Esophagus muscularis mucosa (tissue), 4 donors: ENCODE data around the gene CCDC74B. TPM values are rescaled to one million over a fixed set of nuclear protein-coding genes. Genes with fewer than 3 reads are reported as not detected.
"Not testable (repeated sequence)": the region's sequence is repeated elsewhere in the genome, so short reads cannot be mapped to it uniquely, and the experiment has no call there.

Source experiments
- DNase-seq: peaks from one replicate; pipeline ENCODE4 v3.0.0-alpha.2; 2017; ENCODE audit errors: extremely low spot score
- H3K27ac ChIP-seq, 4 donors: fragments of 200-600 bp; sonication (generic); replicated peaks in 1 of 4; 1 replicate in 3 of 4; 2 replicates in 1 of 4; pipeline ENCODE4 v1.5.1; 2016 to 2019; ENCODE audit warnings: mild to moderate bottlenecking in 1 of 4
- H3K27me3 ChIP-seq, 4 donors: fragments of 200-600 bp; sonication (generic); one replicate each; pipeline versions ENCODE4 v1.5.1 to v1.6.0; 2016 to 2019
- H3K36me3 ChIP-seq, 4 donors: fragments of 200-600 bp; sonication (generic); one replicate each; pipeline ENCODE4 v1.5.1; 2016 to 2019
- H3K4me1 ChIP-seq, 4 donors: fragments of 200-600 bp; sonication (generic); one replicate each; pipeline ENCODE4 v1.5.1; 2016 to 2019
- H3K4me3 ChIP-seq, 4 donors: fragments of 200-600 bp; sonication (generic); 1 replicate in 2 of 4; 2 replicates in 2 of 4; pipeline ENCODE4 v1.5.1; 2016 to 2019; ENCODE audit warnings: mild to moderate bottlenecking in 4 of 4, moderate library complexity in 1 of 4
- H3K9me3 ChIP-seq, 4 donors: fragments of 200-600 bp; sonication (generic); 1 replicate in 3 of 4; 2 replicates in 1 of 4; pipeline ENCODE4 v1.5.1; 2016 to 2019
- CTCF ChIP-seq, 3 experiments: fragments of 200-600 bp in 2 of 3; fragments of 450-650 bp in 1 of 3; sonication (generic) in 2 of 3; IDR thresholded peaks; one replicate each; pipeline ENCODE4 v1.5.1; 2017 to 2019; ENCODE audit warnings: antibody characterized with exemption in 3 of 3, mild to moderate bottlenecking in 2 of 3, moderate library complexity in 1 of 3
- EP300 ChIP-seq: sonication (generic); formaldehyde crosslinking; IDR thresholded peaks from one replicate; pipeline ENCODE4 v1.6.1; 2017; ENCODE audit warnings: antibody characterized with exemption
- POLR2A ChIP-seq: fragments of 450-650 bp; IDR thresholded peaks from one replicate; pipeline ENCODE4 v1.6.1; 2017; ENCODE audit warnings: antibody characterized with exemption, moderate library complexity, mild to moderate bottlenecking, low read depth
- POLR2AphosphoS5 ChIP-seq, 2 donors: sonication (generic); formaldehyde crosslinking; IDR thresholded peaks; one replicate each; pipeline ENCODE4 v1.6.1; 2017; ENCODE audit warnings: antibody characterized with exemption in 2 of 2
- WGBS: methylation state at CpG from one replicate; pipeline ENCODE4 v1.1.5; 2018; 5-methylcytosine and 5-hydroxymethylcytosine counted together
- intact Hi-C: fragments of 100-400 bp; cut with DNase I; formaldehyde crosslinking; loops from one replicate; pipeline ENCODE4 v1.15.1; 2023
- total RNA-seq, 4 donors: library from RNA; depleted of rRNA; stranded (reverse); fragments of >200 nt; gene quantifications; one replicate each; pipeline versions ENCODE4 v1.1.0 to v1.2.1, GENCODE V29; 2016

CCDC74B gene
- total RNA-seq, 4 donors from 2014 or later = 2.8 to 5.0 (median 4.2) TPM

GRCh38 chr2:130152816-130153595 lies 8.1 kb upstream of the CCDC74B start:
- DNase-seq = no peak
- Histone ChIP-seq H3K36me3 (peaks cover 24 to 65% (median 45%) of the 10 kb centered on the region in 4 donors), H3K27ac (no peak overlapping the region), H3K9me3 (no peaks in the 10 kb centered on the region), H3K27me3 (no peaks in the 10 kb centered on the region), H3K4me3 (no peak overlapping the region), H3K4me1 (peaks cover 0 to 5% (median 1%) of the 10 kb centered on the region in 4 donors)
- intact Hi-C loops = no loop called here
- WGBS = 93% methylated on average over 5 of the region's 25 CpGs
- TF ChIP-seq CTCF (IDR thresholded peaks at IDR 0.05) (no peak), EP300 (no peak), POLR2AphosphoS5 (IDR thresholded peaks at IDR 0.05) (no peak), POLR2A (no peak)

- H3K9me3 ChIP-seq, H3K4me1 ChIP-seq, DNase-seq, H3K27ac ChIP-seq, intact Hi-C loops, H3K27me3 ChIP-seq, H3K4me3 ChIP-seq: not testable (repeated sequence)
- WGBS = 91% methylated on average over 9 of the region's 27 CpGs
- H3K36me3 ChIP-seq = peaks cover 24 to 58% (median 41%) of the 10 kb centered on the region in 4 donors
Observed at GRCh38 chr2:130152136-130152815, 7.4 kb upstream of the CCDC74B start.

GRCh38 chr2:130151145-130151512 lies 6.2 kb upstream of the CCDC74B start:
- WGBS = 65% methylated on average over 5 of the region's 5 CpGs
- H3K27ac ChIP-seq, intact Hi-C loops, H3K4me3 ChIP-seq, H3K27me3 ChIP-seq, H3K4me1 ChIP-seq, H3K9me3 ChIP-seq, DNase-seq: not testable (repeated sequence)
- peaks cover 24 to 49% (median 39%) of the 10 kb centered on the region in 4 donors for H3K36me3 ChIP-seq

- Histone ChIP-seq H3K4me1 (peaks cover 0 to under 1% (median under 1%) of the 10 kb centered on the region in 4 donors), H3K36me3 (peaks cover 24 to 42% (median 37%) of the 10 kb centered on the region in 4 donors), H3K27me3 (no peaks in the 10 kb centered on the region), H3K4me3 (no peak overlapping the region), H3K9me3 (no peaks in the 10 kb centered on the region), H3K27ac (no peak overlapping the region)
- 90% methylated on average over 23 of the region's 23 CpGs for WGBS
- intact Hi-C loops = no loop called here
- TF ChIP-seq CTCF (IDR thresholded peaks at IDR 0.05) = no peak
- TF ChIP-seq POLR2AphosphoS5 (IDR thresholded peaks at IDR 0.05) = no peak
- no peak for DNase-seq
Observed at GRCh38 chr2:130150181-130151144, 5.6 kb upstream of the CCDC74B start.

GRCh38 chr2:130148515-130148914 lies 3.6 kb upstream of the CCDC74B start:
- 32% methylated on average over 6 of the region's 6 CpGs for WGBS
- H3K36me3 ChIP-seq = peaks cover 15 to 23% (median 20%) of the 10 kb centered on the region in 4 donors
- intact Hi-C loops, H3K27me3 ChIP-seq, H3K27ac ChIP-seq, DNase-seq, H3K9me3 ChIP-seq, H3K4me3 ChIP-seq: not testable (repeated sequence)
- H3K4me1 ChIP-seq = peaks cover 0 to 16% (median 14%) of the 10 kb centered on the region in 4 donors

GRCh38 chr2:130143266-130144039 lies 1.5 kb downstream of the CCDC74B start:
- H3K4me3 ChIP-seq = peak overlapping the region; percentile 46 to 57 (median 51)
- intact Hi-C loops = not testable (repeated sequence)

GRCh38 chr2:130142396-130143265 lies 2.3 kb downstream of the CCDC74B start:
- H3K36me3 ChIP-seq, intact Hi-C loops, DNase-seq, H3K27ac ChIP-seq, H3K4me3 ChIP-seq, H3K9me3 ChIP-seq: not testable (repeated sequence)
- H3K4me1 ChIP-seq = peaks cover 0 to 17% (median 16%) of the 10 kb centered on the region in 4 donors
- H3K27me3 ChIP-seq = peaks cover 0 to 13% (median 0%) of the 10 kb centered on the region in 4 donors
- 88% methylated on average over 12 of the region's 13 CpGs for WGBS

More at GRCh38 chr2:130143266-130144039, 1.5 kb downstream of the CCDC74B start:
- H3K27ac ChIP-seq, H3K36me3 ChIP-seq, DNase-seq, H3K9me3 ChIP-seq: not testable (repeated sequence)
- WGBS = 53% methylated on average over 16 of the region's 28 CpGs
- H3K4me1 ChIP-seq = peaks cover 0 to 17% (median 16%) of the 10 kb centered on the region in 4 donors
- H3K27me3 ChIP-seq = peaks cover 0 to 13% (median 0%) of the 10 kb centered on the region in 4 donors
